Activated CD8-positive, alpha-beta memory T cell treated with anti-CD3 and anti-CD28 coated beads, Interleukin-2, amount 10 ng/mL, durations not matched to agents 7 days and 5 days (primary cell): ENCODE data around the gene ATP8B3. TPM values are rescaled to one million over a fixed set of nuclear protein-coding genes. Genes with fewer than 3 reads are reported as not detected.

ENCODE experiments used
- ATAC-seq: fragments of 150-1000 bp; cut with Tn5 transposase; one replicate; pipeline ENCODE4 v1.10.0; 2021; ENCODE audit warnings: moderate library complexity
- CTCF ChIA-PET: fragments of 350-600 bp; sonication (Branson Sonifier 250); formaldehyde crosslinking; loops from one replicate; lab custom pipeline; 2021; ENCODE audit warnings: antibody characterized with exemption; lab: Charles Lee
- DNase-seq: peaks from one replicate; pipeline ENCODE4 v3.0.0-alpha.2; 2020
- H3K27ac Mint-ChIP-seq: one replicate; pipeline ENCODE4 v1.8.0; 2021; ENCODE audit warnings: mild to moderate bottlenecking, mixed read lengths
- H3K27me3 Mint-ChIP-seq: one replicate; pipeline ENCODE4 v1.8.0; 2021; ENCODE audit warnings: mixed read lengths
- H3K36me3 Mint-ChIP-seq: one replicate; pipeline ENCODE4 v1.8.0; 2021; ENCODE audit warnings: mild to moderate bottlenecking, mixed read lengths
- H3K4me1 Mint-ChIP-seq: one replicate; pipeline ENCODE4 v1.8.0; 2021; ENCODE audit warnings: mixed read lengths
- H3K4me3 Mint-ChIP-seq: one replicate; pipeline ENCODE4 v1.8.0; 2021; ENCODE audit warnings: mild to moderate bottlenecking, moderate library complexity, mixed read lengths
- H3K9me3 Mint-ChIP-seq: one replicate; pipeline ENCODE4 v1.8.0; 2022; ENCODE audit warnings: low read depth, mixed read lengths
- total RNA-seq, 2 experiments: library from RNA; stranded (reverse); gene quantifications; one replicate each; pipeline ENCODE4 v1.2.3, GENCODE V29; 2021

The ATP8B3 gene
- total RNA-seq, 2 experiments from 2014 or later, result 7.3 to 21.8 TPM

- Mint-ChIP-seq H3K27me3 (no peaks in the 10 kb centered on the region), H3K27ac (peak overlapping the region; percentile 99), H3K4me1 (peaks cover 14% of the 10 kb centered on the region), H3K36me3 (peaks cover 8% of the 10 kb centered on the region), H3K4me3 (peak overlapping the region; percentile 81), H3K9me3 (no peaks in the 10 kb centered on the region)
- CTCF ChIA-PET, result interaction anchor here (0.8 to 2.9 kb wide), 5 partner anchors 10 to 141 kb away, joined by 4 to 19 read pairs (median 4); no protein-coding TSS in a partner anchor
- ATAC-seq (no peak), DNase-seq (no peak)
These were observed 1.4 kb upstream of the ATP8B3 start for GRCh38 chr19:1813192-1814182.

DNA sequence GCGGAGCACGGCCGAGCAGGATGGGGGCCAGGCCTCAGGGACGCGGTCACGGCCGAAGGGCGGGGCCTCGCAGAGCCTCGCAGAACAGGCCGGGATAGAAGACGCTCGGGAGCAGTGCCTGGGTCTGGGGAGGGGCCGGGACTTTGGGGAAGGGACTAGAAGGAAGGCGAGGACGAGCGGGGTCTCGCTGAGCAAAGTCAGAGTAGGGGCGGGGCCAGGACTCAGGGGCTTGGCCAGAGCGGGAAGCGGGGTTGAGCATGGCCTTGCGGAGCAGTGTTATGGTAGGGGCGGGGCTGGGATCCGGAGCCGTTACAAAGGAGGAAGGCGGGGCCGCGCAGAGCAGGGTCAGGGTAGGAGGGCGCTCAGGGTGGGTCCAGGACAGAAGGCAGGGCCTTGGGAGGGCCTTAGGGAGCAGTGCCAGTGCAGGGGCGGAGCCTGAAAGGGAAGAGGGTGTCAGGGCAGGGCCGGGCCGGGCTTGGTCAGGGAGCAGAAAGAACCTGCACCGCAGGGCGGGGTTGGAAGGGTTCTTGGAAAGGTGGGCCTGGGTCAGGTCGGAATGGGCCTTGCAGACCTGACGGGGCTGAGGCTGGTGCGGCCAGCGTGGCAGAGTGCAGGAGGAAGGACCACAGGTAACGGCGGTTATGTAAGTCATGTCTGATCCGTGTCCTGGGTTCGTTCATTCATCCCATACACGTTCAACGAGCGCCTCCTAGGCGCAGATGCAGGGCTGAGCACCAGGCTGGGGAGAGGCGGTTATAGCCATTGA lies 533 bp upstream of the ATP8B3 start:
- DNase-seq (peak; percentile 99), ATAC-seq (peak; percentile 91)
- CTCF ChIA-PET, result interaction anchor here (0.9 to 5.0 kb wide), 6 partner anchors 13 to 140 kb away, joined by 3 to 19 read pairs (median 12); no protein-coding TSS in a partner anchor
- H3K27me3 Mint-ChIP-seq, result no peaks in the 10 kb centered on the region
- H3K9me3 Mint-ChIP-seq, result no peaks in the 10 kb centered on the region
- peak overlapping the region; percentile 99 for H3K27ac Mint-ChIP-seq
- peak overlapping the region; percentile 81 for H3K4me3 Mint-ChIP-seq
- H3K4me1 Mint-ChIP-seq, result peaks cover 14% of the 10 kb centered on the region
- peaks cover 5% of the 10 kb centered on the region for H3K36me3 Mint-ChIP-seq

DNA sequence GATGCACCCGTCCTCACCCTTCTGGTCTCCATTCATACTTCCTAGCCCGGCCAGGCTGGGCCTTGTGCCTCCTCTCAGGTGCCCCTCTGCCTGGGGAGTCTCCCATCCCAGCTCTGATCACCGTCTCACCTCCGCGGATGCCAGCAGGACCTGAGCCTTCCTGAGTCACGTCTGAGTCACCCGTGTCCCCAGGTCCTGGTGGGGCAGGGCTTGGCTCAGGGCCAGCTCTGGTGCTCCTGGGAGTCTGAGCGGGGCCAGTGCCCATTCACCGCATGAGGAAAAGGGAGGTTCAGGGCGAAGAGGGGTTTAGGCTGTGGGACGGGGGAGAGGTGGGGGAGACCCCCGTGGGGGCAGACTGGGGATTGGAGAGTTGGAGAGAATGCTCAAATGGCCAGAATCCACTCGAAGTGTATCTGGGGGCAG lies 593 bp downstream of the ATP8B3 start:
- H3K4me3 Mint-ChIP-seq, result peak overlapping the region; percentile 81
- H3K27ac Mint-ChIP-seq, result peak overlapping the region; percentile 49
- CTCF ChIA-PET, result interaction anchor here (0.5 to 5.0 kb wide), 7 partner anchors 15 to 217 kb away, joined by 3 to 19 read pairs (median 4); no protein-coding TSS in a partner anchor
- DNase-seq, result peak; percentile 58
- peaks cover 14% of the 10 kb centered on the region for H3K4me1 Mint-ChIP-seq
- peaks cover 5% of the 10 kb centered on the region for H3K36me3 Mint-ChIP-seq
- H3K27me3 Mint-ChIP-seq, result no peaks in the 10 kb centered on the region
- ATAC-seq, result no peak
- H3K9me3 Mint-ChIP-seq, result no peaks in the 10 kb centered on the region

GRCh38 chr19:1810439-1811160 lies 1.5 kb downstream of the ATP8B3 start:
- Mint-ChIP-seq H3K27me3 (no peaks in the 10 kb centered on the region), H3K36me3 (peaks cover 2% of the 10 kb centered on the region), H3K9me3 (no peaks in the 10 kb centered on the region), H3K4me3 (no peak overlapping the region), H3K4me1 (peaks cover 14% of the 10 kb centered on the region), H3K27ac (peak overlapping the region; percentile 1)
- no peak for DNase-seq
- ATAC-seq, result no peak
- CTCF ChIA-PET, result interaction anchor here (1.1 to 5.0 kb wide), 7 partner anchors 15 to 138 kb away, joined by 3 to 19 read pairs (median 3); no protein-coding TSS in a partner anchor

- Mint-ChIP-seq H3K27me3 (no peaks in the 10 kb centered on the region), H3K27ac (no peak overlapping the region), H3K9me3 (no peaks in the 10 kb centered on the region), H3K4me3 (no peak overlapping the region), H3K36me3 (no peaks in the 10 kb centered on the region), H3K4me1 (peaks cover 14% of the 10 kb centered on the region)
- no peak for DNase-seq
- CTCF ChIA-PET, result interaction anchor here (1.1 to 5.0 kb wide), 4 partner anchors 14 to 138 kb away, joined by 3 to 19 read pairs (median 10); no protein-coding TSS in a partner anchor
- ATAC-seq, result no peak
These were observed 2.4 kb downstream of the ATP8B3 start for GRCh38 chr19:1809678-1810077.

DNA sequence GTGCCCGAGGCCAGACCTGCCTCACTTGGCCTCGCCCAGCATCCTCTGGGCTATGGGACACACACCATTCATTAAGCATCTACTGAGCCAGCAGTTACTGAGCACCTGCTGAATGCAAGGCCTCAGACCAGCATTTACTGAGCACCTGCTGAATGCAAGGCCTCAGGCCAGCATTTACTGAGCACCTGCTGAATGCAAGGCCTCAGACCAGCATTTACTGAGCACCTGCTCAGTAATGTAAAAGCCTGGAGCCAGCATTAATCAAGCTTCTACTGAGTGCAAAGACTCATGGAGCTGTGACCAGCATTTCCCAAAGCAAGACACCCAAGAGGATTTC lies 3.7 kb downstream of the ATP8B3 start:
- no peak overlapping the region for H3K27ac Mint-ChIP-seq
- H3K36me3 Mint-ChIP-seq, result no peaks in the 10 kb centered on the region
- no peaks in the 10 kb centered on the region for H3K9me3 Mint-ChIP-seq
- H3K4me1 Mint-ChIP-seq, result peaks cover 14% of the 10 kb centered on the region
- no peaks in the 10 kb centered on the region for H3K27me3 Mint-ChIP-seq
- no peak for ATAC-seq
- no peak for DNase-seq
- CTCF ChIA-PET, result interaction anchor here (4.0 to 5.0 kb wide), 2 partner anchors 13 to 18 kb away, joined by 17 to 19 read pairs; no protein-coding TSS in a partner anchor
- no peak overlapping the region for H3K4me3 Mint-ChIP-seq

DNA sequence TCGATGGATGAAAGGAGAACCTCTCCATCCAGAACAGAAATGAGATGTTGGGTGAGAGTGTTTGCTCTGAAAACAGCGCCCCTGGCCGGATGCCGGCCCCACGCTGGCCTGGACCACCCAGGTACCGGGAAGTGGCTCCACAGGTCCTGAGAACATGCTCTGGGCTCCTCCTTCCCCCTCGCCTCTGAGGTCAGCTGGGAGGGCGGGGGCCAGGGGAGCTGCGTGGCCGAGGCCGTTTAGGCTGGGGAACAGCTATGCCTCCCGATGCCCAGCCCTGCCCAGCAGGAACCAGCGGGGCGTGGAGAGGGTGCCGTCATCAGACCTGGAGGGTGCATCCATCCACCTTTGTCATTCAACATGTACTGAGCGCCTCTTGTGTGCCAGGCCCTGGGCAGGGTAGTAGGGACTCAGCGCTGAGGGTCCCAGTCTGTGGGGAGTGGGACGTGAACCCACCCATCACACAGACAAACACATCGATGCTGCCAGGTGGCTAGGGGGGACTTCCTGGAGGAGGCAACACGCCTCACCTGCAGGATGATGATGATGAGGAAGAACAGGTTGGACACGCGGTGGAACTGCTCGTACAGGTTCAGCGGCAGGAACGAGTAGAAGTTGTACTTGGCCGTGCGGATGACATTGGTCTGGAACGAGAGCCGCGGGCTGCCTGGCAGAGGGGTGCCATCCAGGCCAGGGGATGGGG lies 4.2 kb downstream of the ATP8B3 start:
- no peaks in the 10 kb centered on the region for H3K36me3 Mint-ChIP-seq
- no peaks in the 10 kb centered on the region for H3K9me3 Mint-ChIP-seq
- CTCF ChIA-PET, result interaction anchor here (5.0 kb wide), 1 partner anchor 18 kb away, joined by 19 read pairs; no protein-coding TSS in a partner anchor

DNA sequence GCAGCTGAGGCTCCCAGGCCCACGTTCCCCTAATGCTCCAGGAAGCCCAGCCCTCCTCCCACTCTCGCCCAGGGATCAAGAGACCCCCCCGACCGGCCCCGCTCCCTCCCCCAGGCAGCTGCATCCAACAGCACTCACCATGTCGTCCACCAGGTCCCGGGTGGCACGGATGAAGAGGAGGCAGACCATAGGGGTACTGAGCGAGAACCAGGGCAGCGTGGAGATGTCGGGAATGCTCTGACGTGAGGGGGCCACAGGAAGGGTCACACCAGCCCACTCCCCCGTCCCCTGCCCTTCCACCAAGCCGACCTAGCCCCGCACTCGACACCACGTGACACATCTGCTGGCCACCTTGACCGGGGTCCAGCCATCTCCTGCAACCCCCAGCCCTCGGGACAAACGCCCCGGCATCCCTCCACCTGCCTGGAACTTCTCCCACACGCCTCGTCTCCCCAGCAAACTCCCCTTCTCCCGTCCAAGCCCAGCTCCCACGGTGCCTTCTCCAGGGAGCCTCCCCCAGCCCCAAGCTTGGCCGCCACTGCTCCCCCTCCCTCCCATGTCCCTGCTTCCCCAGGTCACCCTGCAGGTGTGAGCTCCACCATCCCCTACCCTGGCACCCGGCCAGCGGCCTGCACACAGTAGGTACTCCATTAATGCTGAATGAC lies 4.9 kb downstream of the ATP8B3 start:
- no peaks in the 10 kb centered on the region for H3K9me3 Mint-ChIP-seq
- H3K27me3 Mint-ChIP-seq, result no peaks in the 10 kb centered on the region
- peaks cover 5% of the 10 kb centered on the region for H3K4me1 Mint-ChIP-seq
- no peak for DNase-seq
- CTCF ChIA-PET, result interaction anchor here (1.1 to 5.0 kb wide), 3 partner anchors 11 to 135 kb away, joined by 3 to 19 read pairs (median 3); no protein-coding TSS in a partner anchor
- no peak for ATAC-seq
- no peak overlapping the region for H3K27ac Mint-ChIP-seq
- H3K4me3 Mint-ChIP-seq, result no peak overlapping the region
- no peaks in the 10 kb centered on the region for H3K36me3 Mint-ChIP-seq

More for the DNA sequence above, 4.2 kb downstream of the ATP8B3 start:
- ATAC-seq, result no peak
- Mint-ChIP-seq H3K27ac (no peak overlapping the region), H3K27me3 (no peaks in the 10 kb centered on the region), H3K4me3 (no peak overlapping the region), H3K4me1 (peaks cover 10% of the 10 kb centered on the region)
- no peak for DNase-seq

- Mint-ChIP-seq H3K4me3 (no peak overlapping the region), H3K9me3 (no peaks in the 10 kb centered on the region), H3K36me3 (no peaks in the 10 kb centered on the region), H3K4me1 (peaks cover 3% of the 10 kb centered on the region), H3K27ac (no peak overlapping the region), H3K27me3 (no peaks in the 10 kb centered on the region)
- DNase-seq, result no peak
- CTCF ChIA-PET, result interaction anchor here (1.1 to 2.2 kb wide), 3 partner anchors 10 to 134 kb away, joined by 3 to 7 read pairs (median 3); no protein-coding TSS in a partner anchor
- ATAC-seq, result no peak
These were observed 5.7 kb downstream of the ATP8B3 start for GRCh38 chr19:1806184-1807029.

DNA sequence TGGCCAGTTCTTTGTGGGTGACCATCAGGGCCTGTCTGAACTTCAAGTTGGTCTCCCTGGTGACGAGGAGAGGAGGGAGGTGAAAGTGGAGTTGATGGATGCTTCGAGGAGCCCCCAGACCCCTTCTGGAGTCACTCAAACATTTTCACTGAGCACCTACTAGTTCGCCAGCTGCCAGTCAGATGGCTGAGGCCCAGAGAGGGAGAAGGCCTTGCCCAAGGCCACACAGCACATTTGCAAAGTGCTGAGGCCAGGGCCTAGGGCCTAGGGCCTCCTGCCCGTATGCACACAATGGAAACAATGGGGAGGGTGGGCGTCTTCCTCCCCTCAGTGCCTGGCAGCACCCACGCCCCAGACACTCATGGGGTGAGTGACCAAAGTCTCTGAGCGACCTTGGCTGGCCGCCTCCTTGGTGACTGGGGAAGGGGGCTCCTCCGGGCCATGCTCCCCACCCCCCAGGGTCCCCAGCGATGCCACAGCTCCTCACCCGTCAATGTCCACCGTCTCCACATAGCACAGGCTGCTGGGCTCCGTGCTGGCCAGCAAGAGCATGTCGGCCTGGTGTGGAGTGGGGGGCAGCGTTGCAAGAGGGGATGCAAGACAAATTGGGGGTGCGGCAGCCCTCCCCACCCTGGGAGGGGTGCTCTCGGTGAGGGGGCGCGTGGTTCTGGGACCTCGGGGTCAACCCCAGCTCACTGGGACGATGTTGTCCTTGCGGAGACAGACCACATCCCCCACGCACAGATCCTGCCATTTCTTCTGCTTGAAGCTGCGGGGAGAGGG lies 6.5 kb downstream of the ATP8B3 start:
- no peak overlapping the region for H3K4me3 Mint-ChIP-seq
- no peak overlapping the region for H3K27ac Mint-ChIP-seq
- H3K9me3 Mint-ChIP-seq, result no peaks in the 10 kb centered on the region
- H3K27me3 Mint-ChIP-seq, result no peaks in the 10 kb centered on the region
- CTCF ChIA-PET, result interaction anchor here (1.1 to 2.2 kb wide), 3 partner anchors 10 to 133 kb away, joined by 3 to 7 read pairs (median 3); no protein-coding TSS in a partner anchor
- DNase-seq (no peak), ATAC-seq (no peak)
- no peaks in the 10 kb centered on the region for H3K36me3 Mint-ChIP-seq
- no peaks in the 10 kb centered on the region for H3K4me1 Mint-ChIP-seq
